NCI-H226 (cell line): ENCODE measurements around the gene NOC2L.
"Not testable (repeated sequence)": the region's sequence is repeated elsewhere in the genome, so short reads cannot be mapped to it uniquely, and the experiment has no call there.

ENCODE experiments used
- DNase-seq: peaks from one replicate; pipeline ENCODE4 v3.0.0-alpha.2; 2015

The NOC2L gene

DNA sequence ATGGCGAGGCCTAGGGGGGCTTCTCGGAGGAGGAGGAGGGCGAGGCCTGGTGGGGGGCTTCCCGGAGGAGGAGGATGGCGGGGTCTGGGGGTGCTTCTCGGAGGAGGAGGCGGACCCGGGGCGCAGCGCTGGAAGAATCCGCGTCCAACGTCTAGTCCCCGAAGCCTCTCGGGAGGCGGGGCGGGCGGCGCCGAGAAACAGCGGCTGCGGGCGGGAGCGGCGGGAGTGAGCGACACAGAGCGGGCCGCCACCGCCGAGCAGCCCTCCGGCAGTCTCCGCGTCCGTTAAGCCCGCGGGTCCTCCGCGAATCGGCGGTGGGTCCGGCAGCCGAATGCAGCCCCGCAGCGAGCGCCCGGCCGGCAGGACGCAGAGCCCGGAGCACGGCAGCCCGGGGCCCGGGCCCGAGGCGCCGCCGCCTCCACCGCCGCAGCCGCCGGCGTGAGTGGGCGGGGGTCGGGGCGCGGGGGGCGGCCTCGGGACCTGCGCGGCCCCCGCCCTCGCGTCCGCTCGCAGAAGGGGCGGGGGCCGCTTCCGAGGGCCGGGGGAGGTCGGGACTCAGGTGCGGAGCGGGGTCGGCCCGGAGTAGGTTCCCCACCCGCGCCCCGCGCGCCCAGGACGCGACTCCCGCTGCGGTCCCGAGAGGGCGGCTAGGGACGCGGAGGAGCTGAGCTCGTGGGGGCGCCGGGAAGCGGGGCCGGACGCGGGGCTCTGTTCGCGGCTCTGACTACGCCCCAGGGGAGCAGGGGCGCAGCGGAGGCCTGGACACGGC is 1.5 kb upstream of the NOC2L start, which contains the start of gene KLHL17:
Gene KLHL17 (plus strand): TSS at position 222 of the 769 bp plus-strand sequence. CDS start 110 bp downstream, at position 332.
- DNase-seq: peak; percentile 72

DNA sequence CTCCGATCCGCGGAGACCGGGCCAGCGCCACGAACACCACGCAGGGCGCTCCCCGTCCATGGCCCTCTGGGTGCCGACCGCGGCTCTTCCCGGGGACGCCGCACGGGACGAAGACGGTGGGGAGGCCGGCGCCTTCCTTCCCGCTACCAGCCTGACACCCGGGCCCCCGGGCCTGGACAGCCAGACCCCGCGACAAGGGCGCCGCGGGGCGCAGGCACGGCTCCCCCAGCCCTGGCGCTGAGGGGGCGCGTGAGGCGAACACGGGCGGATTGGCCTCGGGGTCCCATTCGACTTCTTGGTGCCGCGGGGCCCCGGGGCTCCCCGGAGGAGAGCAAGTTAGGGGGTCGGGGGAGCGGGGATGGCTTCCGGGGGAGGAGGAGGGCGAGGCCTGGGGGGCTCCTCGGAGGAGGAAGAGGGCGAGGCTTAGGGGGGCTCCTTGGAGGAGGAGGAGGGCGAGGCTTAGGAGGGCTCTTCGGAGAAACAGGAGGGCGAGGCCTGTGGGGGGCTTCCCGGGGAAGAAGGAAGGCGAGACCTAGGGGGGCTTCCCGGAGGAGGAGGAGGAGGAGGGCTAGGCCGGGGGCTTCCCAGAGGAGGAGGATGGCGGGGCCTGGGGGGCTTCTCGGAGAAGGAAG is 791 bp upstream of the NOC2L start:
- DNase-seq: no peak

DNA sequence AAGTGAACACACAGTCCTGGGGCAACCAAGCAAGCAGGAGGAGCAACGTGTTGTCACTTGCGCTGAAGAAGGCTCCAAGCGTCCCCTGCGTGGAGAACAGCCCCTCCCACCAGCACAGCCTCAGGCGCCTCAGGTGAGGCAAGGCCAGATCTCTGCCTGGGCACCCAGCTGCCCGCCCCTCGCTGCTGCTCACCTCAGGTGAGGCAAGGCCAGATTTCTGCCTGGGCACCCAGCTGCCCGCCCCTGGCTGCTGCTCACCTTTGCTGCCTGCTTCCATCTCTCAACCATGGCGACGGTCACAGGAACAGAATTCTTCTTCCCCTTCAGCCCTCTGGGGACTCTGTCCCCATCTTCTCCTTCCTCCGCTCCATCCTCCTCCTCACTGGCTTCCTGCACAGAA is 2.4 kb downstream of the NOC2L start:
- DNase-seq: no peak

DNA sequence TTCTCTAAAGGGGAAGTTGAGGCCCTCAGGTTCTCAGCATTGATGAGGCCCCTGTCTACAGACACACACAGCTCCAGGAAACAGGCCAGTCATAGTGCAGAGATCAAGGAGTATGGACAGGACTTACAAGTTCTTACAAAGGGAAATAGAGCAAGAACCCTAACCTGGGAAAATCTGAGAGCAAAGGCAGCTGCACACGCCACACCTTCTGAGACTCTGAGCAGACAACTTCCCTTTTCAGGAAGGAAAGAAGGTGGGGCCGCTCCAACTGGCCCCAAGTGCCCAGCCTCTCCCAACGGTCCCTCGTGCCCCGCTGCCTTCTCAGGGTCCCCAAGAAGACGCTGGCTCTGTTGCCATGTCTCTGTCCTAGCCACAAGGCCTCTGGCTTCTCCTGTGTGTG is 3.6 kb downstream of the NOC2L start:
- DNase-seq: no peak

DNA sequence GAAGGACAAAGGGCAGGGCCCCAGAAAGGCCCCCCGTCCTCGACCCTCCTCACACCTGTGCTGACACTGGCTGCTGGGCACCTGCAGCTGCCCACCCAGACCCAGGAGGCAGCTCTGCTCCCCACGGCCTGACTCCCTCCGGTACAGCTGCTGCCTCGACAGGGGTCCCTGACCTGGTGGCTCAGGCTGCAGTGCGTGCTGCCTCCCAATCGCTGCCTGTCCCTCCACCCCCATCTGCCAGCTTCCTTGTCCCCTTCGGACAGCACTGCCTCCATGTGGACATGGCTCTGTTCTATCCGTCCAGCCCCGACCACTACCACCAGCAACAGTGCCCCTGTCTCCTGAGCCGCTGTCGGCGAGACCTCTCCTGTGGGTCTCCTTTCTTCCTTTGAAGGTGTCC is 4.1 kb downstream of the NOC2L start:
- DNase-seq: no peak

DNA sequence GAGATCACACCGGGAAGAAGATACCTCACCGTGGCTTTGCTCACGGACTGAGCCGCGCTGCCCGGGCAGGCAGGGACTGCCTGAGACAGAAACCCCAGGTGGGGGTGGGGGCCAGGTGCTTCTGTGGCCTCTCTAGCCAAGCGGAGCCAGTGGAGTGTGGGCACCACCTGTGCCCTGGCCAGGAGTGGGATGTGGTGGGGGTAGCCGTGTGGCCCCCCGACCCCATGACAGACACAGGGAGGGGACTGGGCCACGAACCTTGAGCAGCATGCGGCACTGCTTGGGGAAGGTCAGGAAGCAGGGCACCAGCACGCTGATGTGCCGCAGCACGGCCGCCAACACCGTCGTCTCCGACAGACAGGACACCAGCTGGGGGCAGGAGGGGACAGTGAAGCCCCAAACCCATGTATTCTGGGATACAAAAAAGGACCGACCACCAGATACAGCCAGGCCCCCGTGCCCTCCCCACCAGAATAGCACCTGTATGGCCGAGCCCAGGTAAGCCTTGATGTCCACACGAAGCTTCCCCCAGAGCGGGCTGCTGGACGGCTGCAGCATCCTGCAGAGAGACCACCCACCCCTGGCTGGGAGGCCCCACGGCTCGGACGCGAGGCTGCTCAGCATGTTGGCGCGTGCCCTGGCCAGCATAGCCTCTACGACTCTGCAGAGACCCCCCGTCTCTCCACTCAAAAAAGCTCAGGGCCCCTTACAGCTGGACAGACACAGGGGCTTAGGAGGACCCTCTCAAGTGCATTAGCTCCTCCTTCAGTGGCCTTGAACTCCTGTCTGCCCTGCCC is 5.3 kb downstream of the NOC2L start:
- no peak for DNase-seq

DNA sequence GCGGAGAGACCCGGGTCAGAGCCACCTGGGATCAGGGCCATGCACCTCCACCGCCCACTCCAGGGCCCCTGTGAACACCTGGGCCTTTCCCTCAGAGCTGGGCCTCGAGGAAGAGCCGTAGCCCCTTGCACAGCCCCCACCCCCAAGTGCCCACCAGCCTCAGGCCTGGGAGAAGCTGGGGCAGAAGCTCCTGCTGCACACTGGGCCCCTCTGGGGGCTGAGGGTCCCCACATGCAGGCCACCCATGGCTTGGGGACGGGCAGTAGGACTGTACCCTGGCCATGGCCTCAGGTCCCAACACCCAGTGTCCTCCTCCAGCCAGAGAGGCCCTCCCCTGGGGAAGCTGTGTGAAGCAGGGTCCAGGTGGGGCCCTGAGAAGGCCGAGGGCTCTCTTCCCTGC is 6.5 kb downstream of the NOC2L start:
- no peak for DNase-seq

DNA sequence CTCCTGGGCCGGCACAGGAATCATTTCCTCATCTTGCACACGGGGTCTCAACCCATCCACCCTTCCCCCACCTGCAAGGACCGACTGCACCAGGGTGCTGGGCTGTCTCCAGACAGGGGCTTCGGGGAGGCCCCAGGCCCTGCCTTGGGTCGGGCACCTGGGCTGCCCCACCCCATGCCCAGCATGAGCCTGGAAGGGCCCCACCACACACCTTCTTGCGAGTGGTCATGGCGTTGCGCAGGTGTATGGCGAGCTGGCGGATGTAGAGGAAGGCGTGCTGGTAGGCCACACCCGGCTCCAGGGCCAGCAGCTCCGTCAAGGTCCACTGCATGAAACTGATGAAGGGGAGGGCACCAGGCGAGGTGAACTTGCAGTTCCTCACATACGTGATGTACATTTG is 6.9 kb downstream of the NOC2L start:
- DNase-seq: no peak

DNA sequence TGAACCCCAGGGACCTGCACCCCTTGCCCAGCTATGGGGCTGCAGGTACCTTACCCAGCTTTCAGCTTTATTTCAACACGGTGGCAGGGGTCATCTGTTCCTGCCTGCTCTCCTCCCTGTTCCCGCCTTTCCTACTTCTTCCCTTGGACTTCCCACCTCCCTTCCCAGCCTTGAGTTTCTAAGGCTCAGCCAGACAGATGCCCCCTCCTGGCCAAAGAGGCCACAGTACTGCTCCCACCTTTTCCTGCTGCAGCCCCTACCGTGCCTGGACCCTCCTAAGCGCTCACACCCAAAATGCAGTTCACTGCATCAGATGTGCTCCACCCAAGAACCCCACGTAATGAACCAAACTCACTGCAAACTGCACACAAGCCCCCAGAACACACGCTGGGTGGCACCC is 7.7 kb downstream of the NOC2L start:
- no peak for DNase-seq

DNA sequence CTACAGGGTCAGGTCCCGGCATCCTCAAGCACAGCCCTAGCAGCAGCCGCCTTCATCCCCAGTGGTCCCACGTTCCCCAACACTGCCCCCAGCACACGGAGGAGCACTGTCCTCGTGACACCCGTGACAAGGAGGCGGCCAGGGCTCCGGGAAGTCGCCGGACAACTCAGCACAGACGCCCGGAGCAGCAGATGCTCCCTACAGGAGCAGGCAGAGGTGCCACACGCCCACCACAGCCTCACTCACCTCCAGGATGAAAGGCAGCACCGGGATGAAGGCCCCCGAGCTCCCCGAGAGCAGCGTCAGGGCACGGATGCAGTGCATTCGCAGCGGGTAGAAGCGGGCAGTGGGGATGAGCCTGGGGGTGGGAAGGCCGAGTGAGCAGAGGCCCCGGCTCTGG is 8.2 kb downstream of the NOC2L start:
- DNase-seq: no peak

DNA sequence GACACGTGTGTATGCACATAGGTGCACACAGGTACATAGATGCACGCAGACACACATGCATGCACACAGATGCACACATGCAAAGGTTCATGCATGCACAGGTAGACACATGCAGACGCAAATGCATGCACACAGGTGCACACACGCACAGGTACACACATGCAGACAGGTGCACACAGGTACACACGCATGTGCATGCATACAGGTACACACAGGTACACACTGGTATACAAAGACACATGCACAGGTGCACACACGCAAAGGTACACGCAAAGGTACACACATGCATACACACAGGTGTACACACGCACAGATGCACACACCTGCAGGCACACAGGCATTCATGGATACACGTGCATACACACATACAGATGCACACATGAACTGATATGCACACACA is 8.8 kb downstream of the NOC2L start:
- DNase-seq: no peak

DNA sequence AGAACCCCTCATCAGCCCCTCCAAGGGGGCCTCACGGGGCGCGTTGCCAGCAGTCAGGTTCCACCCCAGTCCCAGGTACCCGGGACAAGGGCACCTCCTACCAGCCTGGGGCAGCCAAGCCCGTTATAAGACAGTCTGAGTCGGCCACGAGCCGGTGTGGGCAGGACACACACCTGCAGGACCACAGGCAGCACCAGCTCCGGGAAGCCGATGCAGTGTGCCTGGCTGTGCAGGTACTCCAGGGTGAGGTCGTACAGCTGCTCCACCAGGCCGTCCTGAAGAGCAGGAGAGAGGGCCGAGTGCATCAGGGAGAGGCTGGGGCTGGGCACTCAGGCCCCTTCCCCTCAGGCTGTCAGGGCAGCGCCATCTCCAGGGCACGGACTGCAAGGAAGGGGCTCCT is 11.1 kb downstream of the NOC2L start:
- DNase-seq: no peak

DNA sequence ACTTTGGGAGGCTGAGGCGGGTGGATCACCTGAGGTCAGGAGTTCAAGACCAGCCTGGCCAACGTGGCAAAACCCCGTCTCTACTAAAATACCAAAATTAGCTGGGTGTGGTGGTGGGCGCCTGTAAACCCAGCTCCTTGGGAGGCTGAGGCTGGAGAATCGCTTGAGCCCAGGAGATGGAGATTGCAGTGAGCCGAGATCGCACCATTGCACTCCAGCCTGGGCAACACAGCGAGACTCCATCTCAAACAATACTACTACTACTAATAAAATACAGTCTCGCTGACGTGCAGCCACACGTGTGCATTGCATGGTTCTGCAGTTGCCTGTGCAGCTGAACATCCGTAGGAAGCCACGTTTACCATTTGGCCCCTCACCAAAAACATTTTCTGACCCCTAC is 12.2 kb downstream of the NOC2L start:
- not testable (repeated sequence) for DNase-seq

DNA sequence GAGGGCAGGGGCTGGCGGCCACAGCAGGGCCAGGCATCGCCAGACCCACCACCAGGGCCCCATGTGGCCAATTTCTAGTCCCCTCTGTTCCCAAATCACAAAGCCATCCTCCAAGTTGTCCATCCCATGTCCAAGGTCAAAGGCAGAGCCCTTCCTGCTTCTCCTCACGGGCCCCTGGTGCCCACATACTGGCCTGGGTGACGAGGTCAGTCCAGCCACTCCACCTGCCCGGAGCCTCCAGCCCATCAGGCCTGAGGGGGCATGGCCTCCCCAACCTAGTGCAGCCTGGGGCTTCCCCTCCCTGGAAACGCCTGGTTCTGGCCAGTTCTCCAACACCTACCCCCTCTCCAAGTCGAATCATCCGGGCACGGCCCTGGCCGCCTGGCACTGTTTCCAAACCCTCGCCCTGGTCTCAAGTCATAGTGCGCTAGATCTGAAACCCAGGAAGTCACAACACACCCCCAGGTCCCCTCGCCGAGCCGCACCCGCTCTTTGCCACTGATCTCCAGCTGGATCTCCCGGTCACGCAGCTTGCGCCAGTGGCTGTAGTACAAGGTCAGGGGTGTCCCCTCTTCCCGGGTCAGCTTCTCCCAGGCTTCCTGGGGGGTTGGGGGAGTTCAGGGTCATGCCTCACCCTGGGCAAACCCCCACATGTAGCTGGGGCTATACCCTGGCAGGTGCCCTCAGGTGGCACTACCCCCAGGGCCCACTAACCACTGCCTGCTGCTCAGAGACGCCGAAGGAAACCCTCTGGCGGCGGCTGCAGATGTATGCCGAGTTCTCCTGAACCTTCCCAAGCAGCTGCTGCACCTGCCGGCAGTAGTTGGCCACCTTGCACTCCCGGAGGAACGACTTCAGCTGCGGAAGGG is 13.1 kb downstream of the NOC2L start:
- no peak for DNase-seq

DNA sequence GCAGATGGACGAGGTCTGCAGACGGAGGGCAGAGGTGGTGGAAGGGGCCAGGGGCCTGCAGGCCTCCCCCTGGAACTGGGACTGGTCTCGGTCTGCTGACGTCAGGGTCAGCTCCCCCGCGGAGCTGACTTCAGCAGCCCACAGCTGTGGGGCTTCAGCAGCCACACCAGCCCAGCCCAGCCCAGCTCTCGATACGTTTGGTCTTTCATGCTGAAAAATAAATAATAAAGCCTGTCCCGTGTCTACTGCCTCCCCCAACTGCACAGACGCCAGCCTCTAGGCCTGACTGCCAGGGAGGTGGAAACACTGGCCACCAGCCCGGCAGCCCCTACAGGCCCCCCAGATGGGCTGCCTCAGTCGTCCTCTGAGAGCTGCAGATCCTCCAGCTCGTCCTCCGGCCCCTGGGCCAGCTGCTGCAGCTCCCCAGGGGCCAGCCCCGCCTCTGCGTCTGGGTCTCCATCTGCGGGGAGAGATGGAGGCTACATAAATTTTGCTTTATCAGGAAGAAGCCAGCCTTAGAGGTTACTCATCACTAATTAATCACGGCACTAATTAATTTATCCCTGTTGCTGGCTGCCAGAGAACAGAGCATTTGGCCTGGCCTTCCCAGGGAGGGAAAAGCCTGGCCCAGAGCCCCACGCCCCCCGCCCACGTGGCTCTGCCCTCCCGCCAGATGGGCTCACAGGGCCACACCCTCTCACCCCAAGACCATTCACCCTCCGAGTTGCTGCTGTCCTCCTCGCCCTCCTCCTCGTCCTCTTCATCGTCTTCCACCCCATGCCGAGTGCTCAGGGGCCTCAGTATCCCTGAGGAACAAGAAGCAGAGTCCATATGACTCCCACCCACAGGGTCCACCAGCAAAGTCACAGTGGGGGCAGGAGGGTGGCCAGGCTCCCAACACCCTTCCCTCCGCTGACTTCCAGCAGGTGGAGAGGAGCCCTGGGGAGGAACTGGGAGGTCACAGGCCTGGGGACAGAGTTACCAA is 14.4 kb downstream of the NOC2L start:
- DNase-seq: no peak

DNA sequence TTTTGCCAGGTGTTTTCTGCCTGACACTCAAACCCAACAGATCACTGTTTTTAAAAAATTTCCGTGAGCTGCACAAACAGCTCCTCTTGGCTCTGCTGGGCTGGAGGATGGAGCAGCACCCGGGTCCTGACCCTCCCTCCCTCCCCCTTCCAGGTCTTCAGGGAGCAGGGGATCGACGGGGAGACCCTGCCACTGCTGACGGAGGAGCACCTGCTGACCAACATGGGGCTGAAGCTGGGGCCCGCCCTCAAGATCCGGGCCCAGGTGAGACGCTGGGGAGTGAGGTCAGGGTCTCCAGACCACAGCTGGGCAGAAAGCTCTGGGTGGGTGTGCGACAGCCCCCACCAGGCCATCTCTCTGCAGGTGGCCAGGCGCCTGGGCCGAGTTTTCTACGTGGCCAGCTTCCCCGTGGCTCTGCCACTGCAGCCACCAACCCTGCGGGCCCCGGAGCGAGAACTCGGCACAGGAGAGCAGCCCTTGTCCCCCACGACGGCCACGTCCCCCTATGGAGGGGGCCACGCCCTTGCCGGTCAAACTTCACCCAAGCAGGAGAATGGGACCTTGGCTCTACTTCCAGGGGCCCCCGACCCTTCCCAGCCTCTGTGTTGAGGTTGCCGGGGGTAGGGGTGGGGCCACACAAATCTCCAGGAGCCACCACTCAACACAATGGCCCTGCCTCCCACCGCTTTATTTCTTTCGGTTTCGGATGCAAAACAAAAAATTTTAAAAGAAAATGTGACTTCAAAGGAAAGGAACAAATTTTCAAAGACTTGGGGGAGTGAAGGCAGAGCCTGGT is 15.3 kb downstream of the NOC2L start:
- DNase-seq: no peak

DNA sequence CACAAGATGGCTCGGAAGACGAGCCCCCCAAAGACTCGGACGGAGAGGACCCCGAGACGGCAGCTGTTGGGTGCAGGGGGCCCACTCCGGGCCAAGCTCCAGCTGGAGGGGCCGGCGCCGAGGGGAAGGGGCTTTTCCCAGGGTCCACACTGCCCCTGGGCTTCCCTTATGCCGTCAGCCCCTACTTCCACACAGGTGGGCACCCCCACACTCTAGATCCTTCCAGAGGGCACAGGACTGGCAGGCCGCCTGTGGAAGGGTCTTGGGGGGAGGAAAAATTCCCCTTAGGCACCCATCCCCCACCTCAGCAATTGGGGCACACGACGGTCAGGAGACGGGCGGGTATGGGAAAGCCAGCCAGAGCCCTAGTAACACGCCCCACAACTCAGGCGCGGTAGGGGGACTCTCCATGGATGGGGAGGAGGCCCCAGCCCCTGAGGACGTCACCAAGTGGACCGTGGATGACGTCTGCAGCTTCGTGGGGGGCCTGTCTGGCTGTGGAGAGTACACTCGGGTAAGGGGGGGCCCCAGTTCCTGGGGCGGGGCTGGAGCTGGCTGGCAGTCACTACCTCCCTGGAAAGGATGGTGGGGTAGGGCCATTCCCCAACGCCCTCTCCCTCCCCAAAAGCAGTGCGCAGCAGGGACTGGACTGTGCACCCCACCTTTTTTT is 16.1 kb downstream of the NOC2L start:
- peak; percentile 50 for DNase-seq

DNA sequence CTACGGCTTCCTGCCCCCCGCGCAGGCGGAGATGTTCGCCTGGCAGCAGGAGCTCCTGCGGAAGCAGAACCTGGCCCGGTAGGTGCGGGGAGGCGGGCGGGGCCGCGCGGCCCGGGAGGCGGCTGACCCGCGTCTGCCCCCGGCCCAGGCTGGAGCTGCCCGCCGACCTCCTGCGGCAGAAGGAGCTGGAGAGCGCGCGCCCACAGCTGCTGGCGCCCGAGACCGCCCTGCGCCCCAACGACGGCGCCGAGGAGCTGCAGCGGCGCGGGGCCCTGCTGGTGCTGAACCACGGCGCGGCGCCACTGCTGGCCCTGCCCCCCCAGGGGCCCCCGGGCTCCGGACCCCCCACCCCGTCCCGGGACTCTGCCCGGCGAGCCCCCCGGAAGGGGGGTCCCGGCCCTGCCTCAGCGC is 16.6 kb downstream of the NOC2L start:
- no peak for DNase-seq

DNA sequence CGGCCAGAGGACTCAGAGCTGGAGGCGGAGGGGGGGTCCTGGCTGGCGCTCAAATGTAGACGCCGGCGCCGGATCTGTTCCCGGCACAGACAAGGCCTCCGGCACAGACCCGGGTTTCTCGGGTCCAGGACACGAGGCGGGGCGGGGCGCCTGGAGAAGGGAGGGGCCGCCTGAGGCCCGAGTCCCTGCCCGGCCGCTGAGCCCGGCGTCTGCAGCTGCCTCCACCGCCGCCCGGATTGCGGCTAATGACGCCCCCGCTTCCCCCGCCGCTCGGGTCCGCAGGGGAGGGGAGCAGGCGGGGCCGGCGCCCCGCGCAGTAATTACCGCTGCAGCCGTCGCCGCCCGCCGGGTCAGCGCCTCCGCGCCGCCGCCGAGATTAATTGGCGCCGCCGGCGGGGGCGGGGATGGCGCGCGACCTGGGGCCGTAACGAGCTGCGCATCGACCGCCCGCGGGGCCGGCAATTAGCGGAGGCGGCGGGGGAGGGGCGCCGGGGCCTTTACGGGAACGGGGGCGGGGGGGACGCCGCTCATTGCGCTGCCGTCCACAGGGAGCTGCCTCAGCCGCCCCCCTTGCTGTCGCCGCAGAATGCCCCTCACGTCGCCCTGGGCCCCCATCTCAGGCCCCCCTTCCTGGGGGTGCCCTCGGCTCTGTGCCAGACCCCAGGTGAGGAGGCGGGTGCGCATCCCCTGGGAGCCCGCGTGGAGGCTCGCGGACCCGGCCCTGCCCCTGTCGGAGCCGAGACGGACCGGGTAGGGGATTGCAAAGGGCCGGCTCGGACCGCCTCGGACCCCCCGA is 17.3 kb downstream of the NOC2L start:
- DNase-seq: peak; percentile 80
